HG03565 (cell line): ENCODE data around the gene PPP2R3B.
"Not testable (repeated sequence)": the region's sequence is repeated elsewhere in the genome, so short reads cannot be mapped to it uniquely, and the experiment has no call there.

Source experiments
- ATAC-seq: cut with Tn5 transposase; IDR thresholded peaks from one replicate; pipeline ENCODE4 v1.9.1; 2021; ENCODE audit warnings: mild to moderate bottlenecking, moderate library complexity; ENCODE audit not compliant: unreplicated experiment

PPP2R3B gene

GRCh38 chrX:386768-387575 lies at the start of gene PPP2R3B:
Gene PPP2R3B (minus strand): TSS chrX:386907. CDS start chrX:386691, 216 bp downstream.
- peak; percentile 88 for ATAC-seq

DNA sequence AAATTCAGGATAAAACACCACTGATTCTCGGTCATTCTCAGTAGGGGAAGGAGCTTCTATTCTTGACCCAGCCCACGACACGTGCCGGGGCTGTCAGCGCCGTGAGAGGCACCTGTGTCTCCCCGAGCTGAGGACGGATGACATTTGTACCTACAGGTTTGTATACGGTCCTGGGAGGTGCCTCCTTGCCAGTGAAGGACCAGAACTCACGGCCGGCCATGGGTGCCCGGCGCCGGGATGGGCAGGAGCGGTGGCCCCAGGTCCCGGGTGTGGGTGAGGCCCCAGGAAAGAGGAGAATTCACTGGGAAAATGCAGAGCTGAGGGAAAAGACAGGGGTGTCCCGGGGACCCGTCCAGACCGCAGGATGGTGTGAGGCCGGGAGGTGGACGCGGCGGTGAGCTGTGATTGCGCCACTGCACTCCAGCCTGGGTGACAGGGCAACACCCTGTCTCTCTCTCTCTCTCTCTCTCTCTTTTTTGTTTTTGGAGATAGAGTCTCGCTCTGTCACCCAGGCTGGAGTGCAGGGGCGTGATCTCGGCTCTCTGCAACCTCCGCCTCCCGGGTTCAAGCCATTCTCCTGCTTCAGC lies 48.9 kb upstream of the PPP2R3B start:
- no peak for ATAC-seq

GRCh38 chrX:434946-435345 lies 48.2 kb upstream of the PPP2R3B start:
- no peak for ATAC-seq

GRCh38 chrX:433771-434170 lies 47.1 kb upstream of the PPP2R3B start:
- no peak for ATAC-seq

GRCh38 chrX:432666-433065 lies 46.0 kb upstream of the PPP2R3B start:
- not testable (repeated sequence) for ATAC-seq

DNA sequence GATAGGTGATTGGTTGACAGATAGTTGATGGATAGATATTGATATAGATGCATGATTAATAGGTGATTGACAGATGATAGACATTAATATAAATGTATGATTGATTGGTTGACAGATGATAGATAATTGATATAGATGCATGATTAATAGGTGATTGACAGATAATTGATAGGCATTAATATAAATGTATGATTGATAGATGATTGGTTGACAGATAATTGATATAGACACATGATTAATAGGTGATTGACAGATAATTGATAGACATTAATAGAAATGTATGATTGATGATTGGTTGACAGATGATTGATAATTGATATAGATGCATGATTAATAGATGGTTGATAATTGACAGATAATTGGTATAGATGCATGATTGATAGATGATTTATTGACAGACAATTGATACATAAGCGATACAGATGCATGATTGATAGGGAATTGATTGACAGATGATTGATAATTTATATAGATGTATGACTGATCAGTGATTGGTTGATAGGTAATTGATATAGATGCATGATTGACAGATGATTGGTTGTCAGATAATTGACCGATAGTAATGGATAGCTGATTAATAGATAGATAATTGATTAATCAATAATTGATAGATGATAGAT lies 44.9 kb upstream of the PPP2R3B start:
- ATAC-seq: no peak

- ATAC-seq: no peak
These were observed 44.3 kb upstream of the PPP2R3B start for GRCh38 chrX:431056-431455.

DNA sequence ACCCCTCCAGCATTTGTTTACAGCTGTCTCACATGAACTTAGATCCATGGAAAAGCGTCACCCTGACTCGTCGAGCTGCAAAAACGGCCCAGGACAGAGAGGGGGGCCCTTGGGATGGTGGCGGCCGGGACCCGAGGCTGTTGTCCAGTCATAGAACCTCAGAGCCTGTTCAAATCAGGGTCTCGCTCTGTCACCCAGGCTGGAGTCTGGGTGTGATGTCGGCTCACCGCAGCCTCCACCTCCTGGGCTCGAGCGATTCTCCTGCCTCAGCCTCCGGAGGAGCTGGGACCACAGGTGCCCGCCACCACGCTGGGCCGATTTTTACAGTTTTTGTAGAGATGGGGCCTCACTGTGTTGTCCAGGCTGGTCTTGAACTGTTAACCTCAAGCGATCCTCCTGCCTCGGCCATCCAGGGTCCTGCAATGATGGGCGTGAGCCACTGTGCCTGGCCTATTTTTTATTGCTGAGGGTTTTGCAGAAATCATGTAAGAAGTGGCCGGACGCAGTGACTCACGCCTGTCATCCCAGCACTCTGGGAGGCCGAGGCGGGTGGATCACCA lies 42.6 kb upstream of the PPP2R3B start:
- no peak for ATAC-seq

DNA sequence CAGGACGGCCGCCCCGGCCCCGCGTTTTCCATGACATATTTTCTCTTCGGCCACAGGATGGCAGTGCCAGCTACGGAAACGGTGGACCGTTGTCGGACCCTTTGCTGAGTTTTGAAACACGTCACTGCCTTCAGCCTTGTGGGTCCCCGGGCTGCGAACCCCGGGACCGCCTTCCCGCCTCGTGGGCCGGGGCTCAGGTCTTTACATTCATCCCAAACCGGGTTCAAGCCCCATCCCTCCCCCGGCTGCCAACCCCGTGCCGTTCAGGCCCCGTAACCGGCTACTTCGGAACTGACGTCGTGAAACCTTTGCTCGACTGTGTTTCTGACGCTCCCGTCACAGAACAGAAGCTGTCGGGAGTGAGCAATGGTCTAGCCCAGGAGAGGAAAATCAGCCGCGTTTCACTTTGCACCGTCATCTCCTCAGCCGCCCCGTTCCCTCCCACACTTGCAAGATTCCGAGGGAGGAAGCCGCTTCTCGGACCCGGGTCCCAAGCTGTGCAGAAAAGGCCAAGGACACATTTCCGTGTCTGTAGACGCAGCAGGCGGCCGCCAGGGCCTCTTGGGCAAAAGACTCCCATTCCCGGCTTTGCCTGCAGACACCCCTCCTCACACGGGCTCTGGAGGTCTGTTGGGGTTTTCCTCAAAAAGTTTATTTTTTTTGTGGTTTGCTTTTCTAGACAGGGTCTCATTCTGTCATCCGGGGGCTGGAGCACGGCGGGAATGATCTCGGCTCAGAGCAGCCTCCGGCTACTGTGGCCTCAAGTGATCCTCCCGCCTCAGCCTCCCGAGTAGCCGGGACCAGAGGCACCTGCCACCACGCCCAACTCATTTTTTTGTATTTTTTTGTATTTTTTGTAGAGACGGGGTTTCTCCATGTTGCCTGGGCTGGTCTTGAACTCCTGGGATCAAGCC lies 41.4 kb upstream of the PPP2R3B start:
- no peak for ATAC-seq

GRCh38 chrX:426881-427280 lies 40.2 kb upstream of the PPP2R3B start:
- no peak for ATAC-seq

DNA sequence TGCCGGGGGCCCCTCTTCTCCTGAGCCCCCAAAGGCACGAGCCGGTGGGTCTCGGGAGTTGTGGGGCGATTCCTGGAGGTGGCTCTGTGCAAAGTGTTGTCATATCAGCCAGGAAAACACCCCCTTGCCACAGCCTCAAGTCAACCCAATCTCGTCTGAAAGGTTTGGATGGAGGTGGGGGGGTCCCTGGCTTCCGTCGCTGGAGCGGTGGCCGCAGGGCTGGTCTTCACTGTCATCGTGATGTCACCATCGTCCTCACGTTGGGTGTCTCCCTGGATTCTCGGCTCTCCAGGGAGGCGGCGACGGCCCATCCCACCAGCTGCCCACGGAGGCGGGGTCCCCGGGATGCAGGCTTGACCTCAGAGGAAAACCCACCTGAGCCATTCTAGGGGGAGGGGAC lies 38.3 kb upstream of the PPP2R3B start:
- no peak for ATAC-seq

DNA sequence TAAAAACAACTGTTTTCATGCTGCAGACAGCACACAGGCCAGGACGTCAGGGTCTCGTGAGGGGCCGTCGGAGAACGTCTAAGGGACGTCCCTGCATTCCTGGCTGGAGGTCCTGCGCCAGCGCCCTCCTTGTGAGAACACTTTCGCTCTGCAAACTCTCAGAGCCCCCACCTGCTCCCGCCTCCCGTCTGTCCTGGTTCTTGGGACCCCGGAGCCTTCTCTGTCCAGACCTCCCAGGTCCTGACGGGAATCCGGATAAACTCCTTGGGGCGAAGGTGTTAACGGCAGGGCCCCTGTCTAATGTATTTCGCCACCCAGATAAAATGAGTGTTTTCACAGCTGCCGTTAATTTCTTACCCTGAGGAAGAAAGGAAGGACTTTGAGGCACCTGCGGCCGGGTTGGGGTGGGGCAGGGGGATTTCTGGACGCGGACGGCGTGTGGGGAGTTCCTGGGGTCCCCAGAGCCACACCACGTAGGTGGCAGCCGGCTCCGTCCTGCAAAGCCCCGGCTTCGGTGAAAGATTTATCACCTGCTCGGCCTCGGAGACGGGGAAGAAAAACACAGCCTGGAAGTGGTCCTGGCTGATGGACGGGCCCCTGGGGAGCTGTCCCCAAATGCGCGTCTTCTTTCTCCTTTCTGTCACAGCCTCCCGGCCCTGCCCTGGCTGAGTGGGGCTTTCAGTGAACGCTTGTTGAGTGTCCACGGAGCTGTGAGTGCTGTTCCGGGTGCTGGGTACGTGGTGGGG lies 35.1 kb upstream of the PPP2R3B start:
- no peak for ATAC-seq

DNA sequence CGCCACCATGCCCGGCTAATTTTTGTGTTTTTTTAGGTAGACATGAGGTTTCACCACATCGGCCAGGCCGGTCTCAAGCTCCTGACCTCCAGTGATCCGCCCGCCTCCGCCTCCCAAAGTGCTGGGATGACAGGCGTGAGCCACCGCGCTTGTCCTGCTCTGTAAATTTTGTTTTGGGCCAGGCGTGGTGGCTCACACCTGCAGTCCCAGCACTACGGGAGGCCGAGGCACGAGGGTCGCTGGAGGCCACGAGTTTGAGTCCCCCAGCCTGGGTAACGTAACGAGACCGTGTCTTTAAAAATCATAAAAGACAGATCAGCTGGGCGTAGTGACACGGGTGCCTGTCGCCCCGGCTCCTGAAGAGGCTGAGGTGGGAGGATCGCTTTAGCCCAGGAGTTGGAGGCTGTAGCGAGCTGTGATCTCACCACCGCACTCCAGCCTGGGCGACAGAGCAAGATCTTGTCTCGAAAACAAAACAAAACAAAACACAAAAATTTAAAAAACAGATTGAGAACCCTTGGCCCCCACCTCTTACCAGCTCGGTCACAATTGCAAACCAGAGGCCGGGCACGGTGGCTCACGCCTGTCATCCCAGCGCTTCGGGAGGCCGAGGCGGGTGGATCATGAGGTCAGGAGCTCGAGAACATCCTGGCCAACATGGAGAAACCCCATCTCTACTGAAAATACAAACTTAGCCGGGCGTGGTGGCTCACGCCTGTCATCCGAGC lies 34.0 kb upstream of the PPP2R3B start:
- no peak for ATAC-seq

DNA sequence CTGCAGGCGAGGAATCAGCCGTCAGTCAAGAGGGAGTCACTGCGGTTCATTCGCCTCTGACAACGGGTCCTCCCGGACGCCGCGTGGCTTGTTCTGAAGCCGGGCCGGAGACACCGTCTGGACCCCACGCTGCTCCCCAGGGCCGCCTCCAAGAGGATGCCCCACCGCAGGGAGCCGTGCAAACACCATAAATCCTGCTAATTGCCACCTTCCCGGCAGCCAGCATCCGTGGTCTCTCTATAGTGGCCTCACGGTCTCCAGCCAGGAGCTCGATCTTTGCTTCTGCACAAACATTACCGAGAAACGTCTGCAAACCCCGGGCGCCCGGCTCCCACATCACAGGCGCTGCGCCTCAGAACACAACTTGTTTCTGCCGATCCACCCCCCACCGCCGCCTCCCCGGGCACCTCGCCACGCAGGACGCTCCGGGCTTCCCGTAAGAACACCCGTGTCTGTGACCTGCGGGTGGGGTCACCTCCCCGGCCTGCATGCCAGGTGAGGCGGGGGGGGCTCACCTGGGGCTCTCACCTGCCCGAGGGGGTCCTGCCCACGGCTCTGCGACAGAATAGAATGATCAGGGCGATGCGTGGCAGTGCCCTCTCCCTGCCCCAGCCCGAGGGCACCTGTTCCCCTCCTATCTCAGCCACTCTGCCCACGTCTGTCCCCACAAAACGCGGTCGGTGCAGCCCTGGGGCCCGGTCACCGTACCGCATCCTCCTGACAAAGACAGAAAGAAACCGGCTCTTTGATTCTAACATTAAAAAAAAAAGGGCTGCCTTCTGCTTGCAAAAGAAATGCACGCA lies 32.4 kb upstream of the PPP2R3B start:
- no peak for ATAC-seq

GRCh38 chrX:415498-415897 lies 28.8 kb upstream of the PPP2R3B start:
- not testable (repeated sequence) for ATAC-seq

GRCh38 chrX:413322-414201 lies 26.9 kb upstream of the PPP2R3B start:
- no peak for ATAC-seq

- no peak for ATAC-seq
These were observed 23.6 kb upstream of the PPP2R3B start for GRCh38 chrX:410296-410695.

DNA sequence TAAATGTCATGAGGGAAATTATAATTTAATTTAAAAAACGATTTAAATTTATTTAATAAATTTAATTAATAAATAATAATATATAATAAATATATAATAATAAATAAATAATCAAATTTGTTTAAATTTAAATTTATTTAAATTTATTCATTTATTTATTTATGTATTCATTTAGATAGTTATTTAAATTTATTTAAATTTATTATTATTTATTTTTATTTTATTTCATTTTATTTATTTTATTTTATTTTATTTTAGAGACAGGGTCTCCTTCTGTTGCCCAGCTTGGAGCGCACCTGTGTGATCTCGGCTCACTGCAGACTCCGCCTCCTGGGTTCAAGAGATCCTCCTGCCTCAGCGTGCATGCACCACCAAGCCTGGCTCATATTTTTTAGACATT lies 18.4 kb upstream of the PPP2R3B start:
- ATAC-seq: no peak
